H54 (cell line): ENCODE data around the gene PPL.
"Not testable (repeated sequence)": the region's sequence is repeated elsewhere in the genome, so short reads cannot be mapped to it uniquely, and the experiment has no call there.

Source experiments
- DNase-seq: peaks from one replicate; pipeline ENCODE4 v3.0.0; 2011; ENCODE audit warnings: low spot score, mixed read lengths; ENCODE audit not compliant: insufficient read length
- FAIRE-seq: peaks from 3 replicates; lab custom pipeline; 2011; peaks lifted over from hg19 to GRCh38; lab: Jason Lieb, UNC
- POLR2A ChIP-seq: IDR thresholded peaks from 2 replicates; pipeline ENCODE4 v1.6.1; 2011; ENCODE audit warnings: low read depth, mild to moderate bottlenecking, low read length

The PPL gene

GRCh38 chr16:4913130-4913773 is 23.7 kb downstream of the PPL start:
- no peak for TF ChIP-seq POLR2A
- DNase-seq (no peak), FAIRE-seq (no peak)

- no peak for FAIRE-seq
- no peak for DNase-seq
- no peak for TF ChIP-seq POLR2A
Observed at GRCh38 chr16:4911970-4912386, 25.0 kb downstream of the PPL start.

GRCh38 chr16:4910828-4911227 is 26.1 kb downstream of the PPL start:
- no peak for FAIRE-seq
- TF ChIP-seq POLR2A, result no peak
- DNase-seq, result no peak

- no peak for FAIRE-seq
- no peak for DNase-seq
- no peak for TF ChIP-seq POLR2A
Observed at GRCh38 chr16:4909825-4910224, 27.1 kb downstream of the PPL start.

GRCh38 chr16:4908854-4909401 is 28.0 kb downstream of the PPL start:
- TF ChIP-seq POLR2A, result no peak
- no peak for FAIRE-seq
- no peak for DNase-seq

GRCh38 chr16:4904942-4905615 is 31.9 kb downstream of the PPL start:
- no peak for TF ChIP-seq POLR2A
- no peak for DNase-seq
- no peak for FAIRE-seq

GRCh38 chr16:4904108-4904941 is 32.6 kb downstream of the PPL start:
- TF ChIP-seq POLR2A, result no peak
- DNase-seq (no peak), FAIRE-seq (no peak)

GRCh38 chr16:4902038-4902437 is 34.9 kb downstream of the PPL start:
- FAIRE-seq, result no peak
- no peak for DNase-seq
- TF ChIP-seq POLR2A, result no peak

GRCh38 chr16:4900750-4901149 is 36.2 kb downstream of the PPL start:
- no peak for TF ChIP-seq POLR2A
- FAIRE-seq (no peak), DNase-seq (no peak)

GRCh38 chr16:4900036-4900435 is 36.9 kb downstream of the PPL start:
- DNase-seq, result no peak
- no peak for TF ChIP-seq POLR2A
- FAIRE-seq, result no peak

GRCh38 chr16:4899474-4899846 is 37.5 kb downstream of the PPL start:
- FAIRE-seq (no peak), DNase-seq (no peak)
- TF ChIP-seq POLR2A, result no peak

- FAIRE-seq, result no peak
Observed at GRCh38 chr16:4898811-4899473, 38.0 kb downstream of the PPL start.

GRCh38 chr16:4897328-4897727 is 39.6 kb downstream of the PPL start:
- FAIRE-seq (no peak), DNase-seq (no peak)
- no peak for TF ChIP-seq POLR2A

More at GRCh38 chr16:4898811-4899473, 38.0 kb downstream of the PPL start:
- TF ChIP-seq POLR2A, result no peak
- no peak for DNase-seq

- DNase-seq, FAIRE-seq: not testable (repeated sequence)
Observed at GRCh38 chr16:4896761-4897160, 40.2 kb downstream of the PPL start.
